IMR-90 (cell line): ENCODE data around the gene ACVRL1. TPM values are rescaled to one million over a fixed set of nuclear protein-coding genes. Genes with fewer than 3 reads are reported as not detected.

ENCODE experiments used
- ATAC-seq: fragments of 200-7000 bp; cut with Tn5 transposase; 2 replicates; pipeline ENCODE4 v1.9.1; 2020; ENCODE audit warnings: low read depth, mild to moderate bottlenecking, moderate library complexity
- BruUV-seq: library from RNA; stranded (reverse); fragments of 400-500 nt; replicated peaks from 2 replicates; lab custom pipeline; 2021; lab: Mats Ljungman, UMichigan
- CTCF ChIA-PET: fragments of 300-600 bp; formaldehyde crosslinking; extraction: SDS; loops from one replicate; lab custom pipeline; 2021; ENCODE audit warnings: antibody characterized with exemption; lab: Yijun Ruan, JAX
- POLR2A ChIA-PET: fragments of 300-600 bp; sonication (Branson Sonifier 250); formaldehyde crosslinking; loops from one replicate; lab custom pipeline; 2022; ENCODE audit warnings: antibody characterized with exemption; ENCODE audit not compliant: unreplicated experiment; lab: Charles Lee
- DNase-seq: peaks from one replicate; pipeline ENCODE4 v3.0.0; 2013
- H2AFZ ChIP-seq: replicated peaks from 2 replicates; pipeline ENCODE3; 2013; ENCODE audit warnings: low read length, mild to moderate bottlenecking; ENCODE audit not compliant: poor library complexity
- H2AK5ac ChIP-seq: 2 replicates; pipeline ENCODE4 v1.6.1; 2013; ENCODE audit warnings: low read depth, low read length, inconsistent platforms
- H2AK9ac ChIP-seq: replicated peaks from 2 replicates; pipeline ENCODE3; 2013; ENCODE audit warnings: mild to moderate bottlenecking, low read depth, low read length, moderate library complexity; ENCODE audit not compliant: poor library complexity
- H2BK120ac ChIP-seq: 2 replicates; pipeline ENCODE4 v1.6.1; 2013; ENCODE audit warnings: low read depth, low read length, inconsistent platforms
- H2BK15ac ChIP-seq: 3 replicates; pipeline ENCODE4 v1.6.1; 2013; ENCODE audit warnings: low read depth, low read length, inconsistent platforms
- H2BK20ac ChIP-seq: 2 replicates; pipeline ENCODE4 v1.6.1; 2013; ENCODE audit warnings: low read depth, mild to moderate bottlenecking, inconsistent platforms, low read length, moderate library complexity
- H2BK5ac ChIP-seq: 2 replicates; pipeline ENCODE4 v1.6.1; 2013; ENCODE audit warnings: mild to moderate bottlenecking, low read depth, low read length, inconsistent platforms; ENCODE audit not compliant: poor library complexity, severe bottlenecking
- H3K14ac ChIP-seq: replicated peaks from 2 replicates; pipeline ENCODE4 v1.6.1; 2013; ENCODE audit warnings: low read depth, low read length, inconsistent platforms
- H3K18ac ChIP-seq: 2 replicates; pipeline ENCODE4 v1.6.1; 2013; ENCODE audit warnings: low read depth, low read length, control low read depth
- H3K23ac ChIP-seq: 2 replicates; pipeline ENCODE4 v1.6.1; 2013; ENCODE audit warnings: low read depth, low read length, inconsistent platforms
- H3K27ac ChIP-seq: 2 replicates; pipeline ENCODE4 v1.5.1; 2013; ENCODE audit warnings: mild to moderate bottlenecking, control low read depth, low read length; ENCODE audit not compliant: insufficient read depth
- H3K27me3 ChIP-seq: 2 replicates; pipeline ENCODE4 v1.6.1; 2013; ENCODE audit warnings: low read length; ENCODE audit not compliant: control insufficient read depth, insufficient read depth
- H3K36me3 ChIP-seq: 2 replicates; pipeline ENCODE4 v1.6.1; 2013; ENCODE audit warnings: low read length, mixed read lengths; ENCODE audit not compliant: control insufficient read depth, insufficient read depth
- H3K4ac ChIP-seq: 2 replicates; pipeline ENCODE4 v1.6.1; 2013; ENCODE audit warnings: low read depth, low read length, inconsistent platforms
- H3K4me1 ChIP-seq: 2 replicates; pipeline ENCODE4 v1.6.1; 2013; ENCODE audit warnings: low read length, mixed read lengths; ENCODE audit not compliant: control insufficient read depth, insufficient read depth
- H3K4me2 ChIP-seq: 2 replicates; pipeline ENCODE4 v1.6.1; 2013; ENCODE audit warnings: low read depth, mild to moderate bottlenecking, control low read depth, low read length, moderate library complexity
- H3K4me3 ChIP-seq: 2 replicates; pipeline ENCODE4 v1.5.1; 2013; ENCODE audit warnings: low read depth, mild to moderate bottlenecking, control low read depth, low read length, moderate library complexity; ENCODE audit not compliant: insufficient read depth
- H3K56ac ChIP-seq: 2 replicates; pipeline ENCODE4 v1.6.1; 2013; ENCODE audit warnings: low read length, inconsistent platforms; ENCODE audit not compliant: insufficient read depth; ENCODE audit errors: extremely low read depth
- H3K79me1 ChIP-seq, 2 experiments: 2 replicates each; pipeline ENCODE4 v1.6.1; 2013; ENCODE audit warnings: low read length in 2 of 2, inconsistent platforms in 1 of 2, low read depth in 1 of 2
- H3K9ac ChIP-seq: 2 replicates; pipeline ENCODE4 v1.6.1; 2013; ENCODE audit warnings: low read depth, low read length, control low read depth
- H3K9me1 ChIP-seq: 2 replicates; pipeline ENCODE4 v1.6.1; 2013; ENCODE audit warnings: low read length, inconsistent platforms; ENCODE audit not compliant: insufficient read depth
- H3K9me3 ChIP-seq: 2 replicates; pipeline ENCODE4 v1.6.1; 2013; ENCODE audit warnings: low read length; ENCODE audit not compliant: control insufficient read depth, insufficient read depth
- H4K20me1 ChIP-seq: 2 replicates; pipeline ENCODE4 v1.6.1; 2013; ENCODE audit warnings: low read length, inconsistent platforms; ENCODE audit not compliant: insufficient read depth
- H4K5ac ChIP-seq: 2 replicates; pipeline ENCODE4 v1.6.1; 2013; ENCODE audit warnings: mild to moderate bottlenecking, low read depth, low read length, control low read depth
- H4K8ac ChIP-seq, 2 experiments: 2 replicates each; pipeline ENCODE4 v1.6.1; 2013; ENCODE audit warnings: low read depth in 2 of 2, low read length in 2 of 2, control low read depth in 1 of 2, inconsistent platforms in 1 of 2
- H4K91ac ChIP-seq: 2 replicates; pipeline ENCODE4 v1.6.1; 2013; ENCODE audit warnings: low read depth, low read length, inconsistent platforms; ENCODE audit not compliant: insufficient read depth
- BHLHE40 ChIP-seq: fragments of 150-350 bp; IDR thresholded peaks from 2 replicates; pipeline ENCODE4 v1.6.1; 2016; ENCODE audit warnings: mild to moderate bottlenecking, low read depth, low read length
- CEBPB ChIP-seq: IDR thresholded peaks from 2 replicates; pipeline ENCODE4 v1.6.1; 2012; ENCODE audit warnings: low read depth, low read length, improper control_type of control experiment
- CHD1 ChIP-seq: IDR thresholded peaks from 2 replicates; pipeline ENCODE4 v1.6.1; 2012; ENCODE audit warnings: low read depth, low read length, improper control_type of control experiment
- FOS ChIP-seq: fragments of 150-350 bp; IDR thresholded peaks from 2 replicates; pipeline ENCODE4 v1.6.1; 2016; ENCODE audit warnings: low read depth, low read length
- MAFK ChIP-seq: IDR thresholded peaks from 2 replicates; pipeline ENCODE4 v1.6.1; 2012; ENCODE audit warnings: low read depth, low read length, improper control_type of control experiment
- MAZ ChIP-seq: IDR thresholded peaks from 2 replicates; pipeline ENCODE4 v1.6.1; 2012; ENCODE audit warnings: low read depth, mild to moderate bottlenecking, low read length, improper control_type of control experiment, moderate library complexity, borderline replicate concordance
- MXI1 ChIP-seq: IDR thresholded peaks from 2 replicates; pipeline ENCODE4 v1.6.1; 2012; ENCODE audit warnings: low read depth, mild to moderate bottlenecking, low read length, moderate library complexity, borderline replicate concordance
- NFE2L2 ChIP-seq: fragments of 150-350 bp; IDR thresholded peaks from 2 replicates; pipeline ENCODE4 v1.6.1; 2016; ENCODE audit warnings: low read depth, mild to moderate bottlenecking, low read length
- POLR2A ChIP-seq: IDR thresholded peaks from 2 replicates; pipeline ENCODE4 v1.6.1; 2012; ENCODE audit warnings: mild to moderate bottlenecking, low read depth, low read length
- RAD21 ChIP-seq: IDR thresholded peaks from 2 replicates; pipeline ENCODE4 v1.6.1; 2012; ENCODE audit warnings: low read length, improper control_type of control experiment
- RCOR1 ChIP-seq: IDR thresholded peaks from 2 replicates; pipeline ENCODE4 v1.6.1; 2012; ENCODE audit warnings: mild to moderate bottlenecking, low read length, improper control_type of control experiment; ENCODE audit not compliant: insufficient replicate concordance
- RFX5 ChIP-seq: IDR thresholded peaks from 2 replicates; pipeline ENCODE4 v1.8.0; 2012; ENCODE audit warnings: low read depth, mild to moderate bottlenecking, low read length, moderate library complexity
- SMC3 ChIP-seq: fragments of 150-350 bp; IDR thresholded peaks from 2 replicates; pipeline ENCODE4 v1.6.1; 2016; ENCODE audit warnings: low read depth, mild to moderate bottlenecking, antibody characterized with exemption, low read length, moderate library complexity
- WGBS, 2 experiments: methylation state at CpG; one replicate each; pipeline versions ENCODE4 v1.1.5 to v1.1.7; 2013; ENCODE audit warnings: missing lambda C conversion rate in 2 of 2; ENCODE audit not compliant: insufficient read length in 1 of 2; ENCODE audit errors: extremely low coverage in 2 of 2; 5-methylcytosine and 5-hydroxymethylcytosine counted together
- dilution Hi-C: fragments of 300-500 bp; cut with HindIII; formaldehyde crosslinking; loops from one replicate; pipeline ENCODE4 v1.14.3; 2018; ENCODE audit warnings: low sequenced_read_pairs; ENCODE audit not compliant: unreplicated experiment
- in situ Hi-C: fragments of 300-500 bp; cut with MboI; formaldehyde crosslinking; loops from 3 replicates; pipeline ENCODE4 v1.14.3; 2019; ENCODE audit warnings: low sequenced_read_pairs, inconsistent platforms, mixed read lengths
- intact Hi-C: fragments of 100-400 bp; cut with micrococcal nuclease; formaldehyde crosslinking; loops from 2 replicates; pipeline ENCODE4 v1.10.0; 2022
- polyA plus RNA-seq, 3 experiments: library from polyadenylated mRNA; depleted of rRNA; stranded (reverse); fragments of >200 nt; gene quantifications; 2 replicates each; pipeline ENCODE4 v1.2.3, GENCODE V29; 2012; ENCODE audit warnings: low replicate concordance in 1 of 3
- total RNA-seq: library from RNA; depleted of rRNA; stranded (reverse); fragments of >200 nt; gene quantifications from 2 replicates; pipeline ENCODE4 v1.2.3, GENCODE V29; 2012
- TF ChIP-seq, protein P1 (sequence below): fragments of 150-350 bp; IDR thresholded peaks from 2 replicates; pipeline ENCODE4 v1.6.1; 2017; ENCODE audit warnings: mild to moderate bottlenecking, antibody characterized with exemption, low read length, low read depth
- TF ChIP-seq, protein P2 (sequence below): conservative IDR thresholded peaks from 2 replicates; pipeline ENCODE4 v1.5.1; 2012; ENCODE audit warnings: mild to moderate bottlenecking, low read depth, low read length, improper control_type of control experiment
- TF ChIP-seq, protein P3 (sequence below): fragments of 150-350 bp; IDR thresholded peaks from 2 replicates; pipeline ENCODE4 v1.6.1; 2016; ENCODE audit warnings: low read depth, mild to moderate bottlenecking, low read length, moderate library complexity, borderline replicate concordance

The ACVRL1 gene
- total and polyA plus RNA-seq, 2 of the 4 experiments (the other 2 are of a cell fraction), result 6.4 to 7.5 TPM

DNA sequence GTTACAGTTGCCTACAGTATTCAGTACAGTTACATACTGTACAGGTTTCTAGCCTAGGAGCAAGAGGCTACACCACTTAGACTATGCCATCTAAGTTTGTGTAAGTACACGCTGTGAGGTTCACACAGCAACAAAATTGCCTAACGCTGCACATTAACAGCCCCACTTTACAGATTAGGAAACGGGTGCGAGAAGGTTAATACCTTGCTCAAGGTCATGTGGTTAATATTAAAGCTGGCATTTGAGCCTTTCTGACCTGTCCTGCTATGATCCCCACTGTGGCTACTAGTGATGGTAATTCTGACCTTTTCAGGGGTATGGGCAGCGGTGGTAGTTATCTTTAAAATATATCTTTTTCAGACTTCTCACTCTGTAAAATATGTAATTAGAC lies 65.1 kb downstream of the ACVRL1 start:
- Histone ChIP-seq H3K79me1 (peaks cover 34 to 93% of the 10 kb centered on the region in 2 experiments), H3K27ac (peak overlapping the region; percentile 5; the same call in 1 of the 2 replicates), H2AK9ac (no peak overlapping the region), H3K9me3 (no peaks in the 10 kb centered on the region), H3K4me2 (peak overlapping the region; percentile 5; the same call in 1 of the 2 replicates), H3K36me3 (peaks cover 20% of the 10 kb centered on the region), H2BK5ac (peak overlapping the region; percentile 83), H2BK15ac (peak overlapping the region; percentile 96), H3K27me3 (no peaks in the 10 kb centered on the region), H4K5ac (peak overlapping the region; percentile 49), H2BK20ac (peak overlapping the region; percentile 95), H4K20me1 (peaks cover 15% of the 10 kb centered on the region), H3K23ac (peak overlapping the region; percentile 93), H2BK120ac (peak overlapping the region; percentile 95), H4K91ac (peak overlapping the region; percentile 86), H3K9ac (no peak overlapping the region; the same call in 1 of the 2 replicates), H3K9me1 (peaks cover 42% of the 10 kb centered on the region), H3K4ac (peak overlapping the region; percentile 97), H3K4me1 (peaks cover 38% of the 10 kb centered on the region), H2AK5ac (peak overlapping the region; percentile 88), H3K56ac (peak overlapping the region; percentile 20; the same call in 1 of the 2 replicates), H2AFZ (no peak overlapping the region), H3K18ac (peak overlapping the region; percentile 78), H3K14ac (peak overlapping the region; percentile 97), H3K4me3 (no peak overlapping the region), H4K8ac (peak overlapping the region; percentile 59 to 79)
- POLR2A ChIA-PET, result no interaction called here
- intact Hi-C loops, result no loop called here
- dilution Hi-C loops, result loop anchor here (25.0 kb wide), 1 partner anchor 110 kb away; no protein-coding TSS in a partner anchor
- DNase-seq, result no peak
- WGBS, 2 experiments, result 100% methylated on average over 1 of the region's 5 CpGs; no CpG with 5 or more reads in 1 of the 2 experiments
- ATAC-seq, result no peak
- CTCF ChIA-PET, result interaction anchor here (1.0 to 2.6 kb wide), 4 partner anchors 9 to 32 kb away, joined by 3 to 16 read pairs (median 7); no protein-coding TSS in a partner anchor
- BruUV-seq, result no TSS peak
- in situ Hi-C loops, result no loop called here
- TF ChIP-seq RCOR1 (no peak), BHLHE40 (no peak), MAZ (no peak), CHD1 (no peak), CEBPB (no peak), SMC3 (no peak), POLR2A (no peak), RAD21 (no peak), RFX5 (no peak), MAFK (no peak), NFE2L2 (no peak), MXI1 (no peak), FOS (no peak)
- TF ChIP-seq, protein P1, sequence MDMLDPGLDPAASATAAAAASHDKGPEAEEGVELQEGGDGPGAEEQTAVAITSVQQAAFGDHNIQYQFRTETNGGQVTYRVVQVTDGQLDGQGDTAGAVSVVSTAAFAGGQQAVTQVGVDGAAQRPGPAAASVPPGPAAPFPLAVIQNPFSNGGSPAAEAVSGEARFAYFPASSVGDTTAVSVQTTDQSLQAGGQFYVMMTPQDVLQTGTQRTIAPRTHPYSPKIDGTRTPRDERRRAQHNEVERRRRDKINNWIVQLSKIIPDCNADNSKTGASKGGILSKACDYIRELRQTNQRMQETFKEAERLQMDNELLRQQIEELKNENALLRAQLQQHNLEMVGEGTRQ, result no peak
- TF ChIP-seq, protein P2, sequence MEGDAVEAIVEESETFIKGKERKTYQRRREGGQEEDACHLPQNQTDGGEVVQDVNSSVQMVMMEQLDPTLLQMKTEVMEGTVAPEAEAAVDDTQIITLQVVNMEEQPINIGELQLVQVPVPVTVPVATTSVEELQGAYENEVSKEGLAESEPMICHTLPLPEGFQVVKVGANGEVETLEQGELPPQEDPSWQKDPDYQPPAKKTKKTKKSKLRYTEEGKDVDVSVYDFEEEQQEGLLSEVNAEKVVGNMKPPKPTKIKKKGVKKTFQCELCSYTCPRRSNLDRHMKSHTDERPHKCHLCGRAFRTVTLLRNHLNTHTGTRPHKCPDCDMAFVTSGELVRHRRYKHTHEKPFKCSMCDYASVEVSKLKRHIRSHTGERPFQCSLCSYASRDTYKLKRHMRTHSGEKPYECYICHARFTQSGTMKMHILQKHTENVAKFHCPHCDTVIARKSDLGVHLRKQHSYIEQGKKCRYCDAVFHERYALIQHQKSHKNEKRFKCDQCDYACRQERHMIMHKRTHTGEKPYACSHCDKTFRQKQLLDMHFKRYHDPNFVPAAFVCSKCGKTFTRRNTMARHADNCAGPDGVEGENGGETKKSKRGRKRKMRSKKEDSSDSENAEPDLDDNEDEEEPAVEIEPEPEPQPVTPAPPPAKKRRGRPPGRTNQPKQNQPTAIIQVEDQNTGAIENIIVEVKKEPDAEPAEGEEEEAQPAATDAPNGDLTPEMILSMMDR, result no peak
- TF ChIP-seq, protein P3, sequence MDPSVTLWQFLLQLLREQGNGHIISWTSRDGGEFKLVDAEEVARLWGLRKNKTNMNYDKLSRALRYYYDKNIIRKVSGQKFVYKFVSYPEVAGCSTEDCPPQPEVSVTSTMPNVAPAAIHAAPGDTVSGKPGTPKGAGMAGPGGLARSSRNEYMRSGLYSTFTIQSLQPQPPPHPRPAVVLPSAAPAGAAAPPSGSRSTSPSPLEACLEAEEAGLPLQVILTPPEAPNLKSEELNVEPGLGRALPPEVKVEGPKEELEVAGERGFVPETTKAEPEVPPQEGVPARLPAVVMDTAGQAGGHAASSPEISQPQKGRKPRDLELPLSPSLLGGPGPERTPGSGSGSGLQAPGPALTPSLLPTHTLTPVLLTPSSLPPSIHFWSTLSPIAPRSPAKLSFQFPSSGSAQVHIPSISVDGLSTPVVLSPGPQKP, result no peak
